HEK293 (cell line): ENCODE data around the gene KIF20B.

Experiments
- CTCF ChIA-PET: fragments of 350-600 bp; formaldehyde crosslinking; extraction: SDS; loops from one replicate; lab custom pipeline; 2021; ENCODE audit warnings: antibody characterized with exemption; lab: Yijun Ruan, JAX
- POLR2A ChIA-PET: fragments of 300-600 bp; formaldehyde crosslinking; extraction: SDS; loops from one replicate; lab custom pipeline; 2020; ENCODE audit warnings: antibody characterized with exemption, inconsistent platforms; lab: Yijun Ruan, JAX
- H3K27ac ChIP-seq: fragments of 200-500 bp; sonication (Bioruptor generic); 2 replicates; pipeline ENCODE4 v1.5.1; 2014; ENCODE audit warnings: low read depth, low read length, control low read depth, inconsistent platforms; ENCODE audit errors: extremely low read depth
- H3K36me3 ChIP-seq, 2 experiments: fragments of 200-500 bp in 1 of 2; sonication (Bioruptor generic) in 1 of 2; 1 replicate in 1 of 2; 2 replicates in 1 of 2; pipeline ENCODE4 v1.5.1; 2014 to 2017; ENCODE audit warnings: inconsistent platforms in 2 of 2, low read length in 2 of 2; ENCODE audit not compliant: control insufficient read depth in 2 of 2, insufficient read depth in 1 of 2
- H3K4me1 ChIP-seq: fragments of 200-500 bp; sonication (Bioruptor generic); 2 replicates; pipeline ENCODE4 v1.5.1; 2014; ENCODE audit warnings: mild to moderate bottlenecking, low read length, inconsistent platforms; ENCODE audit not compliant: control insufficient read depth, insufficient read depth
- H3K4me3 ChIP-seq: 2 replicates; pipeline ENCODE4 v1.5.1; 2011; ENCODE audit warnings: low read depth, mild to moderate bottlenecking, control low read depth, low read length, moderate library complexity
- H3K9me3 ChIP-seq: fragments of 200-500 bp; sonication (Bioruptor generic); 2 replicates; pipeline ENCODE4 v1.5.1; 2014; ENCODE audit warnings: low read depth, low read length, inconsistent platforms; ENCODE audit not compliant: control insufficient read depth, insufficient read depth
- EGR2 ChIP-seq: fragments of 450-650 bp; formaldehyde crosslinking; IDR thresholded peaks from 2 replicates; pipeline ENCODE4 v1.5.1; 2016; ENCODE audit warnings: low read depth, missing biosample characterization, missing genetic modification characterization
- GLI4 ChIP-seq: fragments of 450-650 bp; formaldehyde crosslinking; IDR thresholded peaks from 2 replicates; pipeline ENCODE4 v1.5.1; 2016; ENCODE audit warnings: missing biosample characterization, missing genetic modification characterization
- GLIS1 ChIP-seq: fragments of 450-650 bp; formaldehyde crosslinking; IDR thresholded peaks from 2 replicates; pipeline ENCODE4 v1.5.1; 2016; ENCODE audit warnings: missing biosample characterization, missing genetic modification characterization
- HOXD13 ChIP-seq: sonication (generic); formaldehyde crosslinking; IDR thresholded peaks from 2 replicates; pipeline ENCODE4 v1.8.0; 2022; ENCODE audit warnings: missing genetic modification reagents, borderline replicate concordance
- KLF1 ChIP-seq: fragments of 450-650 bp; formaldehyde crosslinking; IDR thresholded peaks from 2 replicates; pipeline ENCODE4 v1.5.1; 2016; ENCODE audit warnings: missing biosample characterization, missing genetic modification characterization
- KLF10 ChIP-seq: fragments of 450-650 bp; IDR thresholded peaks from 2 replicates; pipeline ENCODE4 v1.5.1; 2018; ENCODE audit warnings: missing biosample characterization, mild to moderate bottlenecking, missing genetic modification characterization
- KLF17 ChIP-seq: fragments of 450-650 bp; formaldehyde crosslinking; IDR thresholded peaks from 2 replicates; pipeline ENCODE4 v1.5.1; 2016; ENCODE audit warnings: missing biosample characterization, missing genetic modification characterization
- SALL2 ChIP-seq: fragments of 450-650 bp; formaldehyde crosslinking; IDR thresholded peaks from 2 replicates; pipeline ENCODE4 v1.5.0; 2017; ENCODE audit warnings: missing biosample characterization, mild to moderate bottlenecking, missing genetic modification characterization, borderline replicate concordance
- SETDB1 ChIP-seq: IDR thresholded peaks from one replicate; pipeline ENCODE4 v1.6.1; 2017; ENCODE audit warnings: mild to moderate bottlenecking, low read length, moderate library complexity, mixed read lengths; ENCODE audit not compliant: insufficient read length
- ZBTB44 ChIP-seq: fragments of 450-650 bp; IDR thresholded peaks from 2 replicates; pipeline ENCODE4 v1.5.1; 2018; ENCODE audit warnings: missing biosample characterization, mild to moderate bottlenecking, missing genetic modification characterization
- ZEB2 ChIP-seq: fragments of 450-650 bp; formaldehyde crosslinking; IDR thresholded peaks from 2 replicates; pipeline ENCODE4 v1.5.1; 2016; ENCODE audit warnings: missing biosample characterization, missing genetic modification characterization
- ZFHX2 ChIP-seq: fragments of 450-650 bp; formaldehyde crosslinking; conservative IDR thresholded peaks from 2 replicates; pipeline ENCODE4 v1.5.1; 2016; ENCODE audit warnings: missing biosample characterization, missing genetic modification characterization
- ZNF10 ChIP-seq: fragments of 450-650 bp; formaldehyde crosslinking; IDR thresholded peaks from 2 replicates; pipeline ENCODE4 v1.5.1; 2017; ENCODE audit warnings: missing biosample characterization, missing genetic modification characterization
- ZNF121 ChIP-seq: fragments of 450-650 bp; formaldehyde crosslinking; IDR thresholded peaks from 2 replicates; pipeline ENCODE4 v1.5.1; 2016; ENCODE audit warnings: missing biosample characterization, missing genetic modification characterization
- ZNF311 ChIP-seq: fragments of 450-650 bp; formaldehyde crosslinking; IDR thresholded peaks from 2 replicates; pipeline ENCODE4 v1.5.1; 2017; ENCODE audit warnings: missing biosample characterization, missing genetic modification characterization, borderline replicate concordance
- ZNF341 ChIP-seq: fragments of 450-650 bp; formaldehyde crosslinking; IDR thresholded peaks from 2 replicates; pipeline ENCODE4; 2016; ENCODE audit warnings: low read depth, missing biosample characterization, missing genetic modification characterization
- ZNF366 ChIP-seq: fragments of 450-650 bp; formaldehyde crosslinking; conservative IDR thresholded peaks from 2 replicates; pipeline ENCODE4 v1.5.1; 2016; ENCODE audit warnings: missing biosample characterization, missing genetic modification characterization
- ZNF473 ChIP-seq: fragments of 450-650 bp; formaldehyde crosslinking; IDR thresholded peaks from 2 replicates; pipeline ENCODE4 v1.5.1; 2017; ENCODE audit warnings: missing biosample characterization, missing genetic modification characterization
- ZNF518A ChIP-seq: fragments of 450-650 bp; formaldehyde crosslinking; conservative IDR thresholded peaks from 2 replicates; pipeline ENCODE4 v1.5.1; 2016; ENCODE audit warnings: low read depth, missing biosample characterization, missing genetic modification characterization
- ZNF529 ChIP-seq: fragments of 450-650 bp; formaldehyde crosslinking; IDR thresholded peaks from 2 replicates; pipeline ENCODE4 v1.5.1; 2017; ENCODE audit warnings: missing genetic modification characterization, missing biosample characterization; ENCODE audit not compliant: insufficient replicate concordance
- ZNF544 ChIP-seq: fragments of 450-650 bp; formaldehyde crosslinking; IDR thresholded peaks from 2 replicates; pipeline ENCODE4 v1.5.0; 2017; ENCODE audit warnings: missing biosample characterization, missing genetic modification characterization
- ZNF548 ChIP-seq: fragments of 450-650 bp; formaldehyde crosslinking; IDR thresholded peaks from 2 replicates; pipeline ENCODE4 v1.5.1; 2016; ENCODE audit warnings: missing biosample characterization, missing genetic modification characterization
- ZNF623 ChIP-seq: fragments of 450-650 bp; formaldehyde crosslinking; IDR thresholded peaks from 2 replicates; pipeline ENCODE4 v1.5.1; 2016; ENCODE audit warnings: missing biosample characterization, missing genetic modification characterization
- ZNF660 ChIP-seq: fragments of 450-650 bp; IDR thresholded peaks from 2 replicates; pipeline ENCODE4 v1.5.1; 2018; ENCODE audit warnings: missing biosample characterization, mild to moderate bottlenecking, missing genetic modification characterization
- ZNF670 ChIP-seq: fragments of 450-650 bp; formaldehyde crosslinking; IDR thresholded peaks from 2 replicates; pipeline ENCODE4 v1.5.1; 2016; ENCODE audit warnings: missing biosample characterization, missing genetic modification characterization, low read depth
- ZXDB ChIP-seq: fragments of 450-650 bp; formaldehyde crosslinking; IDR thresholded peaks from 2 replicates; pipeline ENCODE4 v1.5.1; 2016; ENCODE audit warnings: missing biosample characterization, missing genetic modification characterization

The KIF20B gene

GRCh38 chr10:89785095-89785494 is 83.7 kb downstream of the KIF20B start (continued):
- no peak for TF ChIP-seq ZNF121 (tag by site-specific recombination)
- TF ChIP-seq GLI4 (tag by site-specific recombination): no peak
- no peak for TF ChIP-seq ZNF473 (tag by site-specific recombination)
- no peak for TF ChIP-seq SETDB1
- TF ChIP-seq GLIS1: no peak
- TF ChIP-seq ZNF670 (tag by site-specific recombination): no peak
- no peak for TF ChIP-seq ZNF623 (tag by site-specific recombination)
- TF ChIP-seq KLF10 (tag by site-specific recombination): no peak
- TF ChIP-seq HOXD13 (CRISPR knock-in tag): no peak
- no peak for TF ChIP-seq ZNF341 (tag by site-specific recombination)

GRCh38 chr10:89789188-89789877 is 87.9 kb downstream of the KIF20B start:
- no peaks in the 10 kb centered on the region for H3K36me3 ChIP-seq
- no peaks in the 10 kb centered on the region for H3K4me1 ChIP-seq
- CTCF ChIA-PET: no interaction called here
- POLR2A ChIA-PET: no interaction called here
- no peak overlapping the region for H3K27ac ChIP-seq
- H3K4me3 ChIP-seq: no peak overlapping the region
- no peaks in the 10 kb centered on the region for H3K9me3 ChIP-seq
- TF ChIP-seq ZFHX2 (tag by site-specific recombination) (peak; percentile 43; the same call in 1 of the 2 replicates), ZXDB (no peak), KLF1 (peak; percentile 31), EGR2 (tag by site-specific recombination) (peak; percentile 36; the same call in 1 of the 2 replicates), ZNF544 (tag by site-specific recombination) (no peak)

GRCh38 chr10:89792187-89792586 is 90.8 kb downstream of the KIF20B start:
- Histone ChIP-seq H3K4me1 (no peaks in the 10 kb centered on the region), H3K36me3 (no peaks in the 10 kb centered on the region), H3K4me3 (no peak overlapping the region), H3K27ac (no peak overlapping the region), H3K9me3 (no peaks in the 10 kb centered on the region)
- CTCF ChIA-PET: interaction anchor here (1.0 kb wide), 1 partner anchor 368 kb away, joined by 5 read pairs; no protein-coding TSS in a partner anchor
- POLR2A ChIA-PET: no interaction called here
- TF ChIP-seq KLF17 (no peak), ZNF311 (tag by site-specific recombination) (no peak), ZNF529 (tag by site-specific recombination) (no peak), SALL2 (tag by site-specific recombination) (no peak), ZNF548 (tag by site-specific recombination) (no peak), ZEB2 (tag by site-specific recombination) (no peak), ZNF660 (no peak), ZNF473 (tag by site-specific recombination) (no peak), GLI4 (tag by site-specific recombination) (no peak), ZNF10 (tag by site-specific recombination) (no peak), ZBTB44 (tag by site-specific recombination) (no peak), ZNF518A (tag by site-specific recombination) (no peak), ZNF366 (tag by site-specific recombination) (no peak)
